22Rv1 (cell line): Measurements from ENCODE around the gene KCNK13.

ENCODE experiments used
- H3K27ac ChIP-seq: fragments of 450-650 bp; 2 replicates; pipeline ENCODE4 v1.5.1; 2017
- CTCF ChIP-seq: fragments of 450-650 bp; IDR thresholded peaks from 2 replicates; pipeline ENCODE4 v1.5.1; 2017; ENCODE audit warnings: mild to moderate bottlenecking
- ZFX ChIP-seq: fragments of 450-650 bp; IDR thresholded peaks from 2 replicates; pipeline ENCODE4 v1.6.1; 2017; ENCODE audit warnings: antibody characterized with exemption, borderline replicate concordance

The KCNK13 gene

GRCh38 chr14:90034156-90034555 is 27.6 kb upstream of the KCNK13 start:
- no peak overlapping the region for H3K27ac ChIP-seq
- TF ChIP-seq ZFX (no peak), CTCF (no peak)

- H3K27ac ChIP-seq = no peak overlapping the region
- TF ChIP-seq ZFX (no peak), CTCF (no peak)
These were observed 26.8 kb upstream of the KCNK13 start for GRCh38 chr14:90034835-90035525.

- no peak for TF ChIP-seq ZFX
- TF ChIP-seq CTCF = no peak
These were observed 22.4 kb upstream of the KCNK13 start for GRCh38 chr14:90039253-90040010.

GRCh38 chr14:90040411-90040810 is 21.4 kb upstream of the KCNK13 start:
- TF ChIP-seq CTCF = no peak
- TF ChIP-seq ZFX = no peak
- H3K27ac ChIP-seq = no peak overlapping the region

More at GRCh38 chr14:90039253-90040010, 22.4 kb upstream of the KCNK13 start:
- no peak overlapping the region for H3K27ac ChIP-seq

- no peak overlapping the region for H3K27ac ChIP-seq
- TF ChIP-seq CTCF (no peak), ZFX (no peak)
These were observed 19.1 kb upstream of the KCNK13 start for GRCh38 chr14:90042496-90043252.

GRCh38 chr14:90045616-90046015 is 16.2 kb upstream of the KCNK13 start:
- no peak overlapping the region for H3K27ac ChIP-seq
- TF ChIP-seq ZFX (no peak), CTCF (no peak)

- no peak overlapping the region for H3K27ac ChIP-seq
- TF ChIP-seq CTCF (no peak), ZFX (no peak)
These were observed 12.4 kb upstream of the KCNK13 start for GRCh38 chr14:90049390-90049789.
